HG03442 (cell line): ENCODE measurements around the gene ULK1.
"Not testable (repeated sequence)": the region's sequence is repeated elsewhere in the genome, so short reads cannot be mapped to it uniquely, and the experiment has no call there.

ENCODE experiments used
- ATAC-seq: cut with Tn5 transposase; IDR thresholded peaks from one replicate; pipeline ENCODE4 v1.9.1; 2021; ENCODE audit warnings: mild to moderate bottlenecking, moderate library complexity; ENCODE audit not compliant: unreplicated experiment

The ULK1 gene

GRCh38 chr12:131941116-131941986 is 46.9 kb downstream of the ULK1 start:
- ATAC-seq, result no peak

GRCh38 chr12:131941987-131942341 is 47.5 kb downstream of the ULK1 start:
- no peak for ATAC-seq

- no peak for ATAC-seq
Measured at GRCh38 chr12:131942671-131943070, 48.2 kb downstream of the ULK1 start.

- no peak for ATAC-seq
Measured at GRCh38 chr12:131943389-131943788, 49.0 kb downstream of the ULK1 start.

GRCh38 chr12:131943876-131944275 is 49.5 kb downstream of the ULK1 start:
- ATAC-seq, result no peak

GRCh38 chr12:131944601-131945251 is 50.3 kb downstream of the ULK1 start:
- no peak for ATAC-seq

GRCh38 chr12:131946757-131947156 is 52.3 kb downstream of the ULK1 start:
- no peak for ATAC-seq

GRCh38 chr12:131947482-131948027 is 53.1 kb downstream of the ULK1 start:
- no peak for ATAC-seq

- ATAC-seq, result no peak
Measured at GRCh38 chr12:131948166-131948712, 53.8 kb downstream of the ULK1 start.

- ATAC-seq, result not testable (repeated sequence)
Measured at GRCh38 chr12:131948713-131949430, 54.5 kb downstream of the ULK1 start.

- peak; percentile 87 for ATAC-seq
Measured at GRCh38 chr12:131949431-131950181, 55.2 kb downstream of the ULK1 start, which contains the start of gene EP400. Gene EP400 (plus strand): TSS chr12:131949942. CDS start chr12:131960620, 10,678 bp downstream.

GRCh38 chr12:131950182-131950913 is 55.9 kb downstream of the ULK1 start:
- ATAC-seq, result peak; percentile 26

GRCh38 chr12:131953810-131954209 is 59.4 kb downstream of the ULK1 start:
- ATAC-seq, result not testable (repeated sequence)

- not testable (repeated sequence) for ATAC-seq
Measured at GRCh38 chr12:131954460-131954859, 60.0 kb downstream of the ULK1 start.

GRCh38 chr12:131959116-131959515 is 64.7 kb downstream of the ULK1 start:
- ATAC-seq, result no peak

- no peak for ATAC-seq
Measured at GRCh38 chr12:131959641-131960589, 65.5 kb downstream of the ULK1 start.

- not testable (repeated sequence) for ATAC-seq
Measured at GRCh38 chr12:131960590-131961325, 66.3 kb downstream of the ULK1 start.

- not testable (repeated sequence) for ATAC-seq
Measured at GRCh38 chr12:131961328-131961727, 66.9 kb downstream of the ULK1 start.
